ENCODE data around the gene HECW1. TPM values are rescaled to one million over a fixed set of nuclear protein-coding genes. Genes with fewer than 3 reads are reported as not detected.

The HECW1 gene
- total and polyA plus RNA-seq, 5 donors from 2014 or later: 0.11 to 0.68 (median 0.34) TPM; not detected in 1

- no peaks in the 10 kb centered on the region for H3K9me3 Mint-ChIP-seq
- H3K4me1 Mint-ChIP-seq: peaks cover 43 to 74% (median 54%) of the 10 kb centered on the region in 4 donors
- Histone ChIP-seq H3K27ac (ENCODE audit: insufficient read depth, low read length, poor library complexity, severe bottlenecking) (no peak overlapping the region), H3K4me3 (ENCODE audit: low read depth, low read length) (no peak overlapping the region), H3K27me3 (ENCODE audit: control insufficient read depth, insufficient read depth, low read length) (no peaks in the 10 kb centered on the region), H3K4me1 (ENCODE audit: control insufficient read depth, insufficient read depth, low read length, poor library complexity, severe bottlenecking) (peaks cover 41% of the 10 kb centered on the region), H3K9me3 (ENCODE audit: control insufficient read depth in 2 of 2, low read length in 2 of 2) (no peaks in the 10 kb centered on the region), H3K36me3 (ENCODE audit: control insufficient read depth, insufficient read depth, low read length) (peaks cover 45% of the 10 kb centered on the region)
- no peaks in the 10 kb centered on the region for H3K27me3 Mint-ChIP-seq
- DNase-seq: no peak
- peaks cover 39% of the 10 kb centered on the region for H3K36me3 Mint-ChIP-seq
- ATAC-seq (ENCODE audit: low read depth in 2 of 2): no peak
- H3K27ac Mint-ChIP-seq: peak overlapping the region; percentile 16 to 66 (median 18)
- H3K4me3 Mint-ChIP-seq: no peak overlapping the region
Measured at GRCh38 chr7:43609097-43609496, 496.6 kb downstream of the HECW1 start.

GRCh38 chr7:43612128-43612527 lies 499.7 kb downstream of the HECW1 start:
- Mint-ChIP-seq H3K27ac (peak overlapping the region in 2 of 3 donors; percentile 66 to 70), H3K4me1 (peaks cover 18 to 66% (median 50%) of the 10 kb centered on the region in 4 donors), H3K36me3 (peaks cover 39% of the 10 kb centered on the region), H3K4me3 (peak overlapping the region in 2 of 4 donors; percentile 6 to 17), H3K9me3 (no peaks in the 10 kb centered on the region), H3K27me3 (no peaks in the 10 kb centered on the region)
- Histone ChIP-seq H3K36me3 (ENCODE audit: control insufficient read depth, insufficient read depth, low read length) (peaks cover 62% of the 10 kb centered on the region), H3K27me3 (ENCODE audit: control insufficient read depth, insufficient read depth, low read length) (no peaks in the 10 kb centered on the region), H3K4me3 (ENCODE audit: low read depth, low read length) (peak overlapping the region; percentile 19), H3K4me1 (ENCODE audit: control insufficient read depth, insufficient read depth, low read length, poor library complexity, severe bottlenecking) (peaks cover 26% of the 10 kb centered on the region), H3K9me3 (ENCODE audit: control insufficient read depth in 2 of 2, low read length in 2 of 2) (no peaks in the 10 kb centered on the region), H3K27ac (ENCODE audit: insufficient read depth, low read length, poor library complexity, severe bottlenecking) (peak overlapping the region; percentile 26)
- no peak for ATAC-seq (ENCODE audit: low read depth in 2 of 2)
- no peak for DNase-seq

- Histone ChIP-seq H3K27me3 (ENCODE audit: control insufficient read depth, insufficient read depth, low read length) (no peaks in the 10 kb centered on the region), H3K4me1 (ENCODE audit: control insufficient read depth, insufficient read depth, low read length, poor library complexity, severe bottlenecking) (peaks cover 32% of the 10 kb centered on the region), H3K27ac (ENCODE audit: insufficient read depth, low read length, poor library complexity, severe bottlenecking) (peak overlapping the region; percentile 26), H3K9me3 (ENCODE audit: control insufficient read depth in 2 of 2, low read length in 2 of 2) (no peaks in the 10 kb centered on the region), H3K4me3 (ENCODE audit: low read depth, low read length) (peak overlapping the region; percentile 19), H3K36me3 (ENCODE audit: control insufficient read depth, insufficient read depth, low read length) (peaks cover 65% of the 10 kb centered on the region)
- Mint-ChIP-seq H3K9me3 (no peaks in the 10 kb centered on the region), H3K36me3 (peaks cover 39% of the 10 kb centered on the region), H3K27ac (peak overlapping the region; percentile 66 to 84 (median 67)), H3K27me3 (no peaks in the 10 kb centered on the region), H3K4me3 (peak overlapping the region in 3 of 4 donors; percentile 10 to 56 (median 44)), H3K4me1 (peaks cover 18 to 63% (median 50%) of the 10 kb centered on the region in 4 donors)
- ATAC-seq (ENCODE audit: low read depth in 2 of 2) (peak; percentile 30 to 37), DNase-seq (peak in 1 of 3 donors; percentile 39)
Measured at GRCh38 chr7:43612599-43613589, 500.4 kb downstream of the HECW1 start.

Other genes starting within 250 kb of the HECW1 start
- 2.0 TPM for gene C7orf25, start 200.6 kb upstream of the HECW1 start, total RNA-seq
- 1 to 10 TPM in 3 of 4 donors, under 1 TPM in 1; 0.98 to 6.3 (median 2.2) TPM for gene C7orf25, start 200.6 kb upstream of the HECW1 start, polyA plus RNA-seq
- gene PSMA2, start 180.5 kb upstream of the HECW1 start, total RNA-seq: 59.1 TPM
- gene PSMA2, start 180.5 kb upstream of the HECW1 start, polyA plus RNA-seq: 100 to 1,000 TPM; 264 to 331 (median 298) TPM
- gene MRPL32, start 180.3 kb upstream of the HECW1 start, total RNA-seq: 37.6 TPM
- 10 to 100 TPM; 54.6 to 86.0 (median 67.1) TPM for gene MRPL32, start 180.3 kb upstream of the HECW1 start, polyA plus RNA-seq